ENCODE measurements around the gene MID1.

Gene MID1

GRCh38 chrX:10399043-10399741, 221.2 kb downstream of the MID1 start:
- Histone ChIP-seq H3K9me2 (replicated peaks; ENCODE audit: insufficient read depth, low read length) (no peaks in the 10 kb centered on the region), H3K4me3 (ENCODE audit: insufficient read depth, low read length, poor library complexity, severe bottlenecking) (no peak overlapping the region), H3K9me3 (ENCODE audit: insufficient read depth, low read length) (no peaks in the 10 kb centered on the region), H2AFZ (ENCODE audit: low read depth, low read length, severe bottlenecking) (no peak overlapping the region), H3K79me2 (ENCODE audit: insufficient read depth, low read length) (no peaks in the 10 kb centered on the region), H3K27me3 (ENCODE audit: low read length) (no peaks in the 10 kb centered on the region), H3K27ac (ENCODE audit: low read depth, low read length) (no peak overlapping the region), H3K9ac (ENCODE audit: low read length) (no peak overlapping the region), H3F3A (ENCODE audit: insufficient read depth) (no peaks in the 10 kb centered on the region), H3K4me2 (ENCODE audit: low read depth, low read length, poor library complexity, severe bottlenecking) (no peak overlapping the region), H3K36me3 (ENCODE audit: low read length) (no peaks in the 10 kb centered on the region), H4K20me1 (ENCODE audit: low read depth, low read length) (no peaks in the 10 kb centered on the region)
- TF ChIP-seq, protein P1, sequence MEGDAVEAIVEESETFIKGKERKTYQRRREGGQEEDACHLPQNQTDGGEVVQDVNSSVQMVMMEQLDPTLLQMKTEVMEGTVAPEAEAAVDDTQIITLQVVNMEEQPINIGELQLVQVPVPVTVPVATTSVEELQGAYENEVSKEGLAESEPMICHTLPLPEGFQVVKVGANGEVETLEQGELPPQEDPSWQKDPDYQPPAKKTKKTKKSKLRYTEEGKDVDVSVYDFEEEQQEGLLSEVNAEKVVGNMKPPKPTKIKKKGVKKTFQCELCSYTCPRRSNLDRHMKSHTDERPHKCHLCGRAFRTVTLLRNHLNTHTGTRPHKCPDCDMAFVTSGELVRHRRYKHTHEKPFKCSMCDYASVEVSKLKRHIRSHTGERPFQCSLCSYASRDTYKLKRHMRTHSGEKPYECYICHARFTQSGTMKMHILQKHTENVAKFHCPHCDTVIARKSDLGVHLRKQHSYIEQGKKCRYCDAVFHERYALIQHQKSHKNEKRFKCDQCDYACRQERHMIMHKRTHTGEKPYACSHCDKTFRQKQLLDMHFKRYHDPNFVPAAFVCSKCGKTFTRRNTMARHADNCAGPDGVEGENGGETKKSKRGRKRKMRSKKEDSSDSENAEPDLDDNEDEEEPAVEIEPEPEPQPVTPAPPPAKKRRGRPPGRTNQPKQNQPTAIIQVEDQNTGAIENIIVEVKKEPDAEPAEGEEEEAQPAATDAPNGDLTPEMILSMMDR (IDR thresholded peaks at IDR 0.05; ENCODE audit: insufficient read depth, low read length, poor library complexity, severe bottlenecking) = no peak
- no peak for TF ChIP-seq EZH2phosphoT487 (conservative IDR thresholded peaks at IDR 0.05; ENCODE audit: low read length)

DNA sequence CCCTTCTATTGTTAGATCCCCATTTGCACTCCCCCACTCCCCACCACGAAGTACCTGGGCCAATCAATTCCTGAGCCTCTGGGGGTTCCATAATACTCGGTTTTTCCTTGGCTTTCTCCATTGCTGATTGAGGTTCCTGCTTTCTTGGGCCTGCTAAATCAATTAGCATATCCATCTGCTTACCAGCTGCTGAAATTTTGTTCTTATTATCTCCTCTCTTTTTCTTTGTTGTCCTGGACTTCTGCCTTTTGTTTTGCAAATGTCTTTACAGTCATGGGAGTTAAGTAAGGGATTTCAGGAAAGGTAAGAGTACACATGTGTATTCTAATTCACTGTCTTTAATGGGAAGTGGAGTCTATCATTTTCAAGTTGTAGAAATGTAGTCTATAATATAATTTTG, 222.2 kb downstream of the MID1 start:
- H3K9ac ChIP-seq (ENCODE audit: low read length) = no peak overlapping the region
- H3K27me3 ChIP-seq (ENCODE audit: low read length) = no peaks in the 10 kb centered on the region
- H2AFZ ChIP-seq (ENCODE audit: low read depth, low read length, severe bottlenecking) = no peak overlapping the region
- H3K9me3 ChIP-seq (ENCODE audit: insufficient read depth, low read length) = no peaks in the 10 kb centered on the region
- H3K9me2 ChIP-seq (replicated peaks; ENCODE audit: insufficient read depth, low read length) = no peaks in the 10 kb centered on the region
- no peak overlapping the region for H3K4me2 ChIP-seq (ENCODE audit: low read depth, low read length, poor library complexity, severe bottlenecking)
- TF ChIP-seq, protein P1 (IDR thresholded peaks at IDR 0.05; ENCODE audit: insufficient read depth, low read length, poor library complexity, severe bottlenecking) = no peak
- no peak for TF ChIP-seq EZH2phosphoT487 (conservative IDR thresholded peaks at IDR 0.05; ENCODE audit: low read length)
- H4K20me1 ChIP-seq (ENCODE audit: low read depth, low read length) = no peaks in the 10 kb centered on the region
- no peaks in the 10 kb centered on the region for H3K36me3 ChIP-seq (ENCODE audit: low read length)
- H3K79me2 ChIP-seq (ENCODE audit: insufficient read depth, low read length) = no peaks in the 10 kb centered on the region
- H3K4me3 ChIP-seq (ENCODE audit: insufficient read depth, low read length, poor library complexity, severe bottlenecking) = no peak overlapping the region
- H3K27ac ChIP-seq (ENCODE audit: low read depth, low read length) = no peak overlapping the region
- no peaks in the 10 kb centered on the region for H3F3A ChIP-seq (ENCODE audit: insufficient read depth)

DNA sequence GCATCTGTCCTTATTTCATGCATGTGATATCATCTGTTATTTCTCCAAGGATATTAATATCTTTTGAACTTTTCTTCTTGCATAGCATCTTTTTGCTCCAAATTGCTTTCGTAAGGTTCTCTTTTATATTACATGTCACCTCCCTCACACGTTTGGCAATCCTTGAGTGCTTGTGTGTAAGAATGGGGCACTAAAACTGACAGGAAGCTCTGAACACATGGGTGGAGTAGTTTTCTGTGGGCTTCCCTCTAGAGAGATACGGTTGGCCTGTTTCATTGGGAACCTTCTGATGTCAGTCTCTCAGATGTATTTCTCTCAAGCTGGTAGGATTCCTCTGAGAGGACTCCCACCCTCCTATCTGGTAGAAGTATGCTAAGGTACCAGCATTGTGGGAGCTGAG, 223.0 kb downstream of the MID1 start:
- Histone ChIP-seq H3F3A (ENCODE audit: insufficient read depth) (no peaks in the 10 kb centered on the region), H3K36me3 (ENCODE audit: low read length) (no peaks in the 10 kb centered on the region), H3K9ac (ENCODE audit: low read length) (no peak overlapping the region), H3K27me3 (ENCODE audit: low read length) (no peaks in the 10 kb centered on the region), H2AFZ (ENCODE audit: low read depth, low read length, severe bottlenecking) (no peak overlapping the region), H3K9me3 (ENCODE audit: insufficient read depth, low read length) (no peaks in the 10 kb centered on the region), H3K79me2 (ENCODE audit: insufficient read depth, low read length) (no peaks in the 10 kb centered on the region), H4K20me1 (ENCODE audit: low read depth, low read length) (no peaks in the 10 kb centered on the region), H3K27ac (ENCODE audit: low read depth, low read length) (no peak overlapping the region), H3K4me2 (ENCODE audit: low read depth, low read length, poor library complexity, severe bottlenecking) (no peak overlapping the region), H3K4me3 (ENCODE audit: insufficient read depth, low read length, poor library complexity, severe bottlenecking) (no peak overlapping the region), H3K9me2 (replicated peaks; ENCODE audit: insufficient read depth, low read length) (no peaks in the 10 kb centered on the region)
- TF ChIP-seq, protein P1 (IDR thresholded peaks at IDR 0.05; ENCODE audit: insufficient read depth, low read length, poor library complexity, severe bottlenecking) = no peak

Data from SU-DHL-6 (cell line).